BE2C (cell line): ENCODE data around the gene FRMPD3.
A peak's percentile ranks its signal among the peaks of the same experiment; 100 is the strongest.

Experiments
- DNase-seq: peaks from one replicate; pipeline ENCODE4 v3.0.0-alpha.2; 2020
- H3K27me3 ChIP-seq: fragments of 250-450 bp; sonication (Bioruptor Pico); 2 replicates; pipeline ENCODE4 v1.5.1; 2020; ENCODE audit warnings: mild to moderate bottlenecking
- H3K36me3 ChIP-seq: fragments of 250-450 bp; sonication (Bioruptor Pico); 2 replicates; pipeline ENCODE4 v1.5.1; 2020; ENCODE audit warnings: mild to moderate bottlenecking
- H3K4me1 ChIP-seq: fragments of 250-450 bp; sonication (Bioruptor Pico); 2 replicates; pipeline ENCODE4 v1.5.1; 2020
- H3K4me3 ChIP-seq: 2 replicates; pipeline ENCODE4 v1.5.1; 2011; ENCODE audit warnings: low read depth, low read length
- H3K9me3 ChIP-seq: fragments of 250-450 bp; sonication (Bioruptor Pico); 2 replicates; pipeline ENCODE4 v1.5.1; 2020
- TF ChIP-seq, protein P1 (sequence below): IDR thresholded peaks from 2 replicates; pipeline ENCODE4 v1.5.1; 2012; ENCODE audit warnings: mild to moderate bottlenecking, low read depth, low read length

Gene FRMPD3

DNA sequence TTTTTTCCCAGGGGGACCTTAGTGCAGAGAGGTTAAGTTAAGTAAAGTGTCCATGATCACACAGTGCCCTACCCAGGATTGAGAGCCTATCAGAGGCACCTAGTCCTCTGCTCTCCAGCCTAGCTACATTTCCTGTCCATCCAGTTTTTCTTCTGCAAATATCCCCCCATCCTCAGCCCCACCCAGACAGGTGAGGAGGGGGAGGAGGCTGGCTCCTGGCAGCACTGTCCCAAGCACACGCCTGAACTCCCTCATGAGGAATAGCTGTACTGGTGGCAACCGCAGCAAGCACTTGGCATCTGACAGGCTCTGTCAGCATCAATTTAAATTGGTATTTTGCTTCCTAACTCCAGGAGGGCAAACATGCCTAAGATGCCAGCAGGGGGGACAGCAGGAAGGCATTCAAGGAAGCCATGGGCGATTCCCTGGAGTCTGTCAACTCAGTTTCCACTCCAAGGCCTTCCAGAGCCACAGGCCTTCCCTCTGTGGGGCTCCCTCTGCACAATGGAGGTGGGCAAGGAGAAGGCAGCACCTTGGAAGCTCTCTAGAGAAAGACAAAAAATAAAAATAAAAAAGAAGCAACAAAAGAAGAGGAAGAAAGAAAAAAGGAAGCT is 6.4 kb upstream of the FRMPD3 start:
- Histone ChIP-seq H3K4me1 (no peaks in the 10 kb centered on the region), H3K36me3 (no peaks in the 10 kb centered on the region), H3K4me3 (no peak overlapping the region), H3K9me3 (no peaks in the 10 kb centered on the region), H3K27me3 (0 out of 2 replicates have a peak, but pooled peaks cover under 1% of the 10 kb centered on the region)
- TF ChIP-seq, protein P1, sequence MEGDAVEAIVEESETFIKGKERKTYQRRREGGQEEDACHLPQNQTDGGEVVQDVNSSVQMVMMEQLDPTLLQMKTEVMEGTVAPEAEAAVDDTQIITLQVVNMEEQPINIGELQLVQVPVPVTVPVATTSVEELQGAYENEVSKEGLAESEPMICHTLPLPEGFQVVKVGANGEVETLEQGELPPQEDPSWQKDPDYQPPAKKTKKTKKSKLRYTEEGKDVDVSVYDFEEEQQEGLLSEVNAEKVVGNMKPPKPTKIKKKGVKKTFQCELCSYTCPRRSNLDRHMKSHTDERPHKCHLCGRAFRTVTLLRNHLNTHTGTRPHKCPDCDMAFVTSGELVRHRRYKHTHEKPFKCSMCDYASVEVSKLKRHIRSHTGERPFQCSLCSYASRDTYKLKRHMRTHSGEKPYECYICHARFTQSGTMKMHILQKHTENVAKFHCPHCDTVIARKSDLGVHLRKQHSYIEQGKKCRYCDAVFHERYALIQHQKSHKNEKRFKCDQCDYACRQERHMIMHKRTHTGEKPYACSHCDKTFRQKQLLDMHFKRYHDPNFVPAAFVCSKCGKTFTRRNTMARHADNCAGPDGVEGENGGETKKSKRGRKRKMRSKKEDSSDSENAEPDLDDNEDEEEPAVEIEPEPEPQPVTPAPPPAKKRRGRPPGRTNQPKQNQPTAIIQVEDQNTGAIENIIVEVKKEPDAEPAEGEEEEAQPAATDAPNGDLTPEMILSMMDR, result no peak
- DNase-seq, result no peak

DNA sequence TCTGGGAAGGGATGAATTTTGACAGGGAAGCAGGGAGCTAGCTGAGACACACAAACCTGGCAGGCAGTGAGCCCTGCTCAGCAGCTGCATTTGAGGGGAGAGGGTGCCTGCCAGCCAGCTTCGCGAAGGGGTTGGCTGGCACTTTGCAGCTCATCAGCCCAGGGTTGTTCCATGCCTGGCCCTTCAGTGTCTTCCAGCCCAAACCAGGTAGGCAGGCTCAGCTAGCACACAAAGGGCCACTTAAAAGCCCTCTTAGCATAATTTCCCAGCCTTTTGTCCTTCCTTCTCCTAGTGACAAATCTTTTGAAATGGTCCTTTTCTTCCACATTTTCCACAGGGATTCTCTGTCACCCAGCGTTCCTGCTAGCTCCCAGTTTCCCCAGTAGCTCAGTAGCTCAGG is 4.3 kb upstream of the FRMPD3 start:
- no peaks in the 10 kb centered on the region for H3K9me3 ChIP-seq
- no peak overlapping the region for H3K4me3 ChIP-seq
- no peaks in the 10 kb centered on the region for H3K4me1 ChIP-seq
- H3K27me3 ChIP-seq, result peaks cover 20% of the 10 kb centered on the region
- TF ChIP-seq, protein P1, result no peak
- H3K36me3 ChIP-seq, result no peaks in the 10 kb centered on the region
- no peak for DNase-seq

DNA sequence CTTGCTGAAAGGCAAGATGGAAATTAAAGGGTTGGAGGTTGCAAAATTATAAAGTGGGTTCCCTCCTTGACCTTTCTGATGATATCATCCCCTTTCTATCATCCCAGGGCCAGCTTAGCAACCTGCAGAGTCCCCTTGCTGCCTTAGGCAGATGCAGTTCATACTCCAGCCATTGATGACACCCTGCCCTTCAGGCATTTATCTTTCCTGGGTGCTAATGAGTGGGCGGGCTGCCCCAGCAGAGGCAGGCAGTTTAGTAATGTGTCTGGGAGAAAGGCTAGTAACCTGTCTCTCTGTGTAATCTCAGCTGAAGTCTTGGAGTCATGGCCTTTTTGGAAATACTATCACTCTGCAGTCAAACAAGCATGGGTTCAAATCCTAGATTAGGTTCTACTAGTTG is 3.8 kb upstream of the FRMPD3 start:
- TF ChIP-seq, protein P1, result no peak

GRCh38 chrX:107447642-107448041 is 1.8 kb upstream of the FRMPD3 start:
- Histone ChIP-seq H3K27me3 (peaks cover 29% of the 10 kb centered on the region), H3K9me3 (no peaks in the 10 kb centered on the region), H3K4me3 (no peak overlapping the region), H3K36me3 (no peaks in the 10 kb centered on the region), H3K4me1 (no peaks in the 10 kb centered on the region)
- TF ChIP-seq, protein P1, result no peak
- no peak for DNase-seq

More for the DNA sequence above, 3.8 kb upstream of the FRMPD3 start:
- no peak for DNase-seq
- Histone ChIP-seq H3K4me1 (no peaks in the 10 kb centered on the region), H3K9me3 (no peaks in the 10 kb centered on the region), H3K27me3 (peaks cover 25% of the 10 kb centered on the region), H3K4me3 (no peak overlapping the region), H3K36me3 (no peaks in the 10 kb centered on the region)

GRCh38 chrX:107448625-107448997 is 841 bp upstream of the FRMPD3 start:
- Histone ChIP-seq H3K4me1 (no peaks in the 10 kb centered on the region), H3K4me3 (no peak overlapping the region), H3K27me3 (peaks cover 29% of the 10 kb centered on the region), H3K36me3 (no peaks in the 10 kb centered on the region), H3K9me3 (no peaks in the 10 kb centered on the region)
- TF ChIP-seq, protein P1, result no peak
- no peak for DNase-seq

- H3K9me3 ChIP-seq, result no peaks in the 10 kb centered on the region
- no peaks in the 10 kb centered on the region for H3K4me1 ChIP-seq
- H3K4me3 ChIP-seq, result no peak overlapping the region
- H3K36me3 ChIP-seq, result no peaks in the 10 kb centered on the region
- peaks cover 29% of the 10 kb centered on the region for H3K27me3 ChIP-seq
- peak; percentile 10 for DNase-seq
- TF ChIP-seq, protein P1, result 0 out of 2 replicates have a peak, but pooled peaks have one; percentile 4
These were observed 1.5 kb downstream of the FRMPD3 start for GRCh38 chrX:107450823-107451509.
